ENCODE results near the gene ITGA1.

Gene ITGA1

GRCh38 chr5:52909192-52909591 lies 121.5 kb downstream of the ITGA1 start:
- H3K9me3 ChIP-seq (ENCODE audit: control insufficient read depth in 2 of 2, low read length in 2 of 2) = no peaks in the 10 kb centered on the region
- H3K27ac ChIP-seq (ENCODE audit: low read length) = no peak overlapping the region
- no peaks in the 10 kb centered on the region for H3K27me3 ChIP-seq (ENCODE audit: control insufficient read depth in 1 of 2, insufficient read depth in 2 of 2, low read length in 2 of 2)
- no peak overlapping the region for H3K4me3 ChIP-seq (ENCODE audit: low read length in 2 of 2)
- no peaks in the 10 kb centered on the region for H3K4me1 ChIP-seq (ENCODE audit: control insufficient read depth, insufficient read depth, low read length)
- peaks cover 2 to 9% of the 10 kb centered on the region in 2 donors for H3K36me3 ChIP-seq (ENCODE audit: control insufficient read depth in 2 of 2, insufficient read depth in 2 of 2, low read length in 2 of 2)
- H3K9ac ChIP-seq (ENCODE audit: low read length in 2 of 2) = no peak overlapping the region

- Histone ChIP-seq H3K9me3 (ENCODE audit: control insufficient read depth in 2 of 2, low read length in 2 of 2) (no peaks in the 10 kb centered on the region), H3K36me3 (ENCODE audit: control insufficient read depth in 2 of 2, insufficient read depth in 2 of 2, low read length in 2 of 2) (peaks cover 2 to 9% of the 10 kb centered on the region in 2 donors), H3K27ac (ENCODE audit: low read length) (no peak overlapping the region), H3K4me1 (ENCODE audit: control insufficient read depth, insufficient read depth, low read length) (no peaks in the 10 kb centered on the region), H3K4me3 (ENCODE audit: low read length in 2 of 2) (no peak overlapping the region), H3K9ac (ENCODE audit: low read length in 2 of 2) (no peak overlapping the region), H3K27me3 (ENCODE audit: control insufficient read depth in 1 of 2, insufficient read depth in 2 of 2, low read length in 2 of 2) (no peaks in the 10 kb centered on the region)
Observed at GRCh38 chr5:52910071-52910470, 122.4 kb downstream of the ITGA1 start.

DNA sequence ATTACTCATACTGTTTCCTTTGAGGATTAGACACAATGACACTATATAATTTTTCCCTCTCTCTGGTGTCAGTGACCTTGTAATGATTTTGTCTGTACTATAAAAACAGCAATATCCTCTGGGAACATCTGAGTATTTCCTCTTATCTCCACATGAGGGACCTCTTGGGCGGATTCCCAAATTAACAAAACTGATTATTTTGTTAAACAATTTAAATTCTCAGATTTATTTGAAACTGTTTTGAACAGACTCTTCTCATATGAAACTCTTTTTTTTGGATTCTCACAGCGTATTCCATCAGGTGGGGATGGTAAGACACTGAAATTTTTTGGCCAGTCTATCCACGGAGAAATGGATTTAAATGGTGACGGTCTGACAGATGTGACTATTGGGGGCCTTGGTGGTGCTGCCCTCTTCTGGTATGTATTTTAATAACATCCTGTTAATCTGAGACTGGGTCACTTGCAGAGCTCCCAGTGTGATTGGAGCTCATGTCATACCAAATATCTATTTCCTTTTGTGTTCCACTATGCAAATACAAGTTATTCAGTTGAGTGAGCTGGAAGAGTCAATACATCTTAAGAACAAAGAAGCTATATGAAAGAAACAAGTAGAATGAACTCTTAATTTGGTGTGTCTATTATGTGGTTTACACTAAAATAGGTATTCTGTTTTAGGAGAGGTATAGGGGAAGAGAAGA lies 127.6 kb downstream of the ITGA1 start:
- no peaks in the 10 kb centered on the region for H3K27me3 ChIP-seq (ENCODE audit: control insufficient read depth in 1 of 2, insufficient read depth in 2 of 2, low read length in 2 of 2)
- no peak overlapping the region for H3K27ac ChIP-seq (ENCODE audit: low read length)
- no peaks in the 10 kb centered on the region for H3K9me3 ChIP-seq (ENCODE audit: control insufficient read depth in 2 of 2, low read length in 2 of 2)
- no peaks in the 10 kb centered on the region for H3K4me1 ChIP-seq (ENCODE audit: control insufficient read depth, insufficient read depth, low read length)
- peak overlapping the region in 1 of 2 donors; percentile 39 for H3K9ac ChIP-seq (ENCODE audit: low read length in 2 of 2)
- H3K36me3 ChIP-seq (ENCODE audit: control insufficient read depth in 2 of 2, insufficient read depth in 2 of 2, low read length in 2 of 2) = peaks cover 8 to 15% of the 10 kb centered on the region in 2 donors
- no peak overlapping the region for H3K4me3 ChIP-seq (ENCODE audit: low read length in 2 of 2)

DNA sequence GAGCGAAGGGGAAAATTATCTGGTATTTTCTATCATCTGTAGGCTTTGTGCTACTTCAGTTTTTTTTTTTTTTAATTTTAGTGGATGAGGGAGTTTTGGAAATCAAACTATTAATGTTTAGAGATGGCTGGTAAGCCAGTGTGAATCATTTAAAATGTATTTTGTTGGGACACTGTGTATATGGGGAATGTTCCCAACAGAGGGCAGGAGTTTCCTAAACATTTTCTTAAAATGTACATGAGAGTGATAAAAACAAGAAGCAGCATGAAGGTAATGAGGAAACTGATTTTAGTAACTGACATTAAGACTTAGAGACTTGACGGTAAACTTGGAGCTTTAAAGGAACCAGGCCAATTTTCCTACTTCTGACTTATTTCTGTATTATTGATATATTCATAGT lies 133.2 kb downstream of the ITGA1 start:
- Histone ChIP-seq H3K4me1 (ENCODE audit: control insufficient read depth, insufficient read depth, low read length) (peaks cover 13% of the 10 kb centered on the region), H3K9ac (ENCODE audit: low read length in 2 of 2) (no peak overlapping the region), H3K4me3 (ENCODE audit: low read length in 2 of 2) (no peak overlapping the region), H3K36me3 (ENCODE audit: control insufficient read depth in 2 of 2, insufficient read depth in 2 of 2, low read length in 2 of 2) (peaks cover 30 to 38% of the 10 kb centered on the region in 2 donors), H3K9me3 (ENCODE audit: control insufficient read depth in 2 of 2, low read length in 2 of 2) (no peaks in the 10 kb centered on the region), H3K27ac (ENCODE audit: low read length) (no peak overlapping the region), H3K27me3 (ENCODE audit: control insufficient read depth in 1 of 2, insufficient read depth in 2 of 2, low read length in 2 of 2) (no peaks in the 10 kb centered on the region)

DNA sequence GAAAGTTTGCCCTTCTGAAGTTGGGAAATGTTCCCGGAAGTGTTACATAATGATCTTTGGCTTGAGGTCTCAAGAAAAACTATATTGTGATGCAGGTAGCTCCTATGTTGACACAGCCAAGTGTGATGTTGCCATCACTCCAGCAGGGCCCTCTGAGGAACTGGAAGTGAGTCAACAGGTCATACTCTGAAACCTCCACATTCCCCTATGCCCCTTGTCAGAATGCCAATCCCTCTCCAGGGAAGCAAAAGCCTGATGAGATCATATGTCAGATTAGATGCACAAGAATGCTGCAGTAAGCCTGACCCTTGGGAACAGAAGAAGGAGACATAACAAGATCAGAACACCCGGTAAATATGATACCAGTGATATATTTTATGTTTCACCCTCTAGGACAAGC lies 134.7 kb downstream of the ITGA1 start:
- Histone ChIP-seq H3K4me3 (ENCODE audit: low read length in 2 of 2) (no peak overlapping the region), H3K4me1 (ENCODE audit: control insufficient read depth, insufficient read depth, low read length) (peaks cover 13% of the 10 kb centered on the region), H3K36me3 (ENCODE audit: control insufficient read depth in 2 of 2, insufficient read depth in 2 of 2, low read length in 2 of 2) (peaks cover 34 to 42% of the 10 kb centered on the region in 2 donors), H3K27me3 (ENCODE audit: control insufficient read depth in 1 of 2, insufficient read depth in 2 of 2, low read length in 2 of 2) (no peaks in the 10 kb centered on the region), H3K9ac (ENCODE audit: low read length in 2 of 2) (no peak overlapping the region), H3K27ac (ENCODE audit: low read length) (peak overlapping the region; percentile 32), H3K9me3 (ENCODE audit: control insufficient read depth in 2 of 2, low read length in 2 of 2) (no peaks in the 10 kb centered on the region)

GRCh38 chr5:52924456-52924855 lies 136.7 kb downstream of the ITGA1 start:
- no peaks in the 10 kb centered on the region for H3K27me3 ChIP-seq (ENCODE audit: control insufficient read depth in 1 of 2, insufficient read depth in 2 of 2, low read length in 2 of 2)
- H3K9ac ChIP-seq (ENCODE audit: low read length in 2 of 2) = no peak overlapping the region
- no peak overlapping the region for H3K4me3 ChIP-seq (ENCODE audit: low read length in 2 of 2)
- peak overlapping the region; percentile 46 for H3K27ac ChIP-seq (ENCODE audit: low read length)
- H3K36me3 ChIP-seq (ENCODE audit: control insufficient read depth in 2 of 2, insufficient read depth in 2 of 2, low read length in 2 of 2) = peaks cover 36 to 45% of the 10 kb centered on the region in 2 donors
- no peaks in the 10 kb centered on the region for H3K9me3 ChIP-seq (ENCODE audit: control insufficient read depth in 2 of 2, low read length in 2 of 2)
- H3K4me1 ChIP-seq (ENCODE audit: control insufficient read depth, insufficient read depth, low read length) = peaks cover 13% of the 10 kb centered on the region

DNA sequence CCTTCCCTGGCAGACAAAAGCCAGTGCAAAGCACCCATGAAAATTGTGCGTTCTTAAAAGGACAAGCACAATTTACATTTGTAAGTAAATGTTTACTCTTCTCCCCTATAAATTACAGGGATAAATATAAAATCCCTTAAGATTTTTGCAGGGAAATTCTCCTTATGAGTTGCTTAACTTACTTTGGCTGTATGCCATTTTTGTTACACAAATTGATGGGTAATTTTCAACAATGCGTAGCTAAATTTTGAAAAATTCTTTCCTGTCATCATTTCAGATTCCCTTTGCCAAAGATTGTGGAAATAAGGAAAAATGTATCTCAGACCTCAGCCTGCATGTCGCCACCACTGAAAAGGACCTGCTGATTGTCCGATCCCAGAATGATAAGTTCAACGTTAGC lies 137.3 kb downstream of the ITGA1 start:
- Histone ChIP-seq H3K4me3 (ENCODE audit: low read length in 2 of 2) (no peak overlapping the region), H3K36me3 (ENCODE audit: control insufficient read depth in 2 of 2, insufficient read depth in 2 of 2, low read length in 2 of 2) (peaks cover 37 to 46% of the 10 kb centered on the region in 2 donors), H3K27me3 (ENCODE audit: control insufficient read depth in 1 of 2, insufficient read depth in 2 of 2, low read length in 2 of 2) (no peaks in the 10 kb centered on the region), H3K9ac (ENCODE audit: low read length in 2 of 2) (no peak overlapping the region), H3K9me3 (ENCODE audit: control insufficient read depth in 2 of 2, low read length in 2 of 2) (no peaks in the 10 kb centered on the region), H3K4me1 (ENCODE audit: control insufficient read depth, insufficient read depth, low read length) (peaks cover 13% of the 10 kb centered on the region), H3K27ac (ENCODE audit: low read length) (peak overlapping the region; percentile 46)

- Histone ChIP-seq H3K27ac (ENCODE audit: low read length) (no peak overlapping the region), H3K36me3 (ENCODE audit: control insufficient read depth in 2 of 2, insufficient read depth in 2 of 2, low read length in 2 of 2) (peaks cover 38 to 49% of the 10 kb centered on the region in 2 donors)
Observed at GRCh38 chr5:52928689-52929088, 141.0 kb downstream of the ITGA1 start.

GRCh38 chr5:52938226-52938625 lies 150.5 kb downstream of the ITGA1 start:
- H3K27ac ChIP-seq (ENCODE audit: low read length) = no peak overlapping the region
- H3K9ac ChIP-seq (ENCODE audit: low read length in 2 of 2) = no peak overlapping the region
- no peak overlapping the region for H3K4me3 ChIP-seq (ENCODE audit: low read length in 2 of 2)

More at GRCh38 chr5:52928689-52929088, 141.0 kb downstream of the ITGA1 start:
- no peaks in the 10 kb centered on the region for H3K27me3 ChIP-seq (ENCODE audit: control insufficient read depth in 1 of 2, insufficient read depth in 2 of 2, low read length in 2 of 2)
- peaks cover 6% of the 10 kb centered on the region for H3K4me1 ChIP-seq (ENCODE audit: control insufficient read depth, insufficient read depth, low read length)
- no peaks in the 10 kb centered on the region for H3K9me3 ChIP-seq (ENCODE audit: control insufficient read depth in 2 of 2, low read length in 2 of 2)
- H3K4me3 ChIP-seq (ENCODE audit: low read length in 2 of 2) = no peak overlapping the region
- no peak overlapping the region for H3K9ac ChIP-seq (ENCODE audit: low read length in 2 of 2)

DNA sequence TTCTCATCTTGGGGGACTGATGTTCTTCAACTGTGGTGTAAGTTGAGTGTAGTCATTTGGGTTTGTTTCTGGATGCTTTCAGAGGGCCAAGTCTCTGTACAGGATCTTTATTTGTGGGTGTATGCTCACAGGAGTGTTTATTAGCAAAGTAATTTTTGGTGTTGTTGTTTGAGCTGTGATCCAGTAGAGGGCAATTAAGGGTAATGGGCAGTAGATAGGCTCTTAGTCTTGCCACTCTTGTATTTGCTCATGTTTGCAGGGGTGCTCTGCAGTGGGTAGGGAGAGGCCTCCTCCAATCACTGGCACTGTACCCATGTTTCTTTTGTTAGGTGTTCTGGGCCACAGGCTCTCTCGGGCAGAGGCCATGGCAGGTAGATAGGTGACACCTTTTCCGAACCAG lies 155.6 kb downstream of the ITGA1 start:
- Histone ChIP-seq H3K36me3 (ENCODE audit: control insufficient read depth in 2 of 2, insufficient read depth in 2 of 2, low read length in 2 of 2) (peaks cover 9 to 15% of the 10 kb centered on the region in 2 donors), H3K27ac (ENCODE audit: low read length) (peak overlapping the region; percentile 53), H3K9ac (ENCODE audit: low read length in 2 of 2) (no peak overlapping the region), H3K4me3 (ENCODE audit: low read length in 2 of 2) (no peak overlapping the region), H3K4me1 (ENCODE audit: control insufficient read depth, insufficient read depth, low read length) (peaks cover 21% of the 10 kb centered on the region), H3K27me3 (ENCODE audit: control insufficient read depth in 1 of 2, insufficient read depth in 2 of 2, low read length in 2 of 2) (no peaks in the 10 kb centered on the region), H3K9me3 (ENCODE audit: control insufficient read depth in 2 of 2, low read length in 2 of 2) (no peaks in the 10 kb centered on the region)

More at GRCh38 chr5:52938226-52938625, 150.5 kb downstream of the ITGA1 start:
- H3K27me3 ChIP-seq (ENCODE audit: control insufficient read depth in 1 of 2, insufficient read depth in 2 of 2, low read length in 2 of 2) = no peaks in the 10 kb centered on the region
- H3K9me3 ChIP-seq (ENCODE audit: control insufficient read depth in 2 of 2, low read length in 2 of 2) = no peaks in the 10 kb centered on the region
- no peaks in the 10 kb centered on the region for H3K4me1 ChIP-seq (ENCODE audit: control insufficient read depth, insufficient read depth, low read length)
- peaks cover 14 to 30% of the 10 kb centered on the region in 2 donors for H3K36me3 ChIP-seq (ENCODE audit: control insufficient read depth in 2 of 2, insufficient read depth in 2 of 2, low read length in 2 of 2)

GRCh38 chr5:52943808-52944207 lies 156.1 kb downstream of the ITGA1 start:
- no peaks in the 10 kb centered on the region for H3K9me3 ChIP-seq (ENCODE audit: control insufficient read depth in 2 of 2, low read length in 2 of 2)
- H3K4me3 ChIP-seq (ENCODE audit: low read length in 2 of 2) = no peak overlapping the region
- H3K4me1 ChIP-seq (ENCODE audit: control insufficient read depth, insufficient read depth, low read length) = peaks cover 26% of the 10 kb centered on the region
- H3K27ac ChIP-seq (ENCODE audit: low read length) = peak overlapping the region; percentile 53
- H3K9ac ChIP-seq (ENCODE audit: low read length in 2 of 2) = no peak overlapping the region
- H3K36me3 ChIP-seq (ENCODE audit: control insufficient read depth in 2 of 2, insufficient read depth in 2 of 2, low read length in 2 of 2) = peaks cover 9 to 15% of the 10 kb centered on the region in 2 donors
- H3K27me3 ChIP-seq (ENCODE audit: control insufficient read depth in 1 of 2, insufficient read depth in 2 of 2, low read length in 2 of 2) = no peaks in the 10 kb centered on the region

All from stomach smooth muscle (tissue), 2 donors.